ENCODE results near the gene ACAA2.

Gene ACAA2

DNA sequence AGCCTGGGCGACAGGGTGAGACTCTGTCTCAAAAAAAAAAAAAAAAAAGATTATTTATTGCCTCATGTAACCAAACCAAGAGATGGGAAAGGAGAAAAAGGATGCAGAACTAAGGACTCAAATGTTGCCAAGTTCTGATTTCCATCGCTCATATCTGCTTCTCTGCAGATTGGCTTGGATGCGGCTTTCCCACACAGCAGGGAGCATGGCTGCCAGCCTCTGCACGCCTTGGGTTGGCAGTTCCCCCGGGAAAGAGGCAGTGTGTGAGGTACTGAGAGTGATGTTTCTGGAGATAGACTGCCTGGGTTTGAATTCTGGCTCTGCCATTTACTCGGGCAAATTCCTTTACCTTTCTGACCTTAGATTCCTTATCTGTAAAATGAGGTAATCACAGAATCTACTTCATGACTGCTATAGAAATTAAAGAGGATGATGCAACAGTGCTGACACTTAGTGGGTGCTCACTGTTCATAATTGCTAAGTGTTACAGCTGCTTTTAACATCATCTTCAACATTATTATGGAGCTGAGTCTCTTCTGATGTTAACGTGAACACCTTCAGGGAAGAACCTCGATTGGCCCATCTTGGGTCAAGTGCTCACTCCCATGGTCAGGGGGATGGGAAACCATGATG, 68.8 kb downstream of the ACAA2 start:
- H3K9me3 ChIP-seq (ENCODE audit: control insufficient read depth in 1 of 2, low read length in 2 of 2) = no peaks in the 10 kb centered on the region
- no peaks in the 10 kb centered on the region for H3K4me1 ChIP-seq (ENCODE audit: control insufficient read depth in 1 of 2, insufficient read depth in 2 of 2, low read length in 2 of 2)
- H3K27me3 ChIP-seq (ENCODE audit: control insufficient read depth in 1 of 2, insufficient read depth in 2 of 2, low read length in 2 of 2) = no peaks in the 10 kb centered on the region
- H3K9ac ChIP-seq (ENCODE audit: low read depth in 1 of 2, low read length in 2 of 2) = no peak overlapping the region
- H3K4me3 ChIP-seq (ENCODE audit: low read depth in 1 of 2, low read length in 2 of 2) = no peak overlapping the region
- H3K36me3 ChIP-seq (ENCODE audit: control insufficient read depth in 1 of 2, insufficient read depth in 2 of 2, low read length in 2 of 2) = no peaks in the 10 kb centered on the region
- no peak overlapping the region for H3K27ac ChIP-seq (ENCODE audit: low read depth, low read length)

DNA sequence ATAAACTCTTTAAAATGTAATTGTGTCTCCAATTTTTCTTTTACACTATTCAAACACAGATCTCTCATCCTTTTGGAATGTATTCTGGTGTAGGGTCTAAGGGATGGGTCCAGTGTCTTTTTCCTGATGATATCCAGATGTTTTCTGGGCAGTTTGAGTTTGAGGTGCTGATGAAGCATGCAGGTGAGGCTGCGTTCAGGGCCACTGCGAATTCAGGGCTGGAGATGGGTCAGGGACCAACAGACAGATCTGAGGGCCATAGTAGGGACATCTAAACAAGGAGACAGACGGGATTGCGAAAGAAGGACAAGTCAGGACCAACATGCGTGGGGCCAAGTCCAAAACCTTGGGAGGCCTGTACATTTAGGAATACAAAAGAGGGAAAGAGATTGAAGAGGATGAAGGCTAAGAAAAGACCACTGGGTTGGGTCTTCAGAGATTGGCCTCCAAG, 70.2 kb downstream of the ACAA2 start:
- H3K4me3 ChIP-seq (ENCODE audit: low read depth in 1 of 2, low read length in 2 of 2) = no peak overlapping the region
- H3K9me3 ChIP-seq (ENCODE audit: control insufficient read depth in 1 of 2, low read length in 2 of 2) = no peaks in the 10 kb centered on the region
- H3K36me3 ChIP-seq (ENCODE audit: control insufficient read depth in 1 of 2, insufficient read depth in 2 of 2, low read length in 2 of 2) = no peaks in the 10 kb centered on the region
- no peak overlapping the region for H3K27ac ChIP-seq (ENCODE audit: low read depth, low read length)
- H3K27me3 ChIP-seq (ENCODE audit: control insufficient read depth in 1 of 2, insufficient read depth in 2 of 2, low read length in 2 of 2) = peaks cover 0 to 3% of the 10 kb centered on the region in 2 donors
- no peak overlapping the region for H3K9ac ChIP-seq (ENCODE audit: low read depth in 1 of 2, low read length in 2 of 2)
- H3K4me1 ChIP-seq (ENCODE audit: control insufficient read depth in 1 of 2, insufficient read depth in 2 of 2, low read length in 2 of 2) = no peaks in the 10 kb centered on the region

DNA sequence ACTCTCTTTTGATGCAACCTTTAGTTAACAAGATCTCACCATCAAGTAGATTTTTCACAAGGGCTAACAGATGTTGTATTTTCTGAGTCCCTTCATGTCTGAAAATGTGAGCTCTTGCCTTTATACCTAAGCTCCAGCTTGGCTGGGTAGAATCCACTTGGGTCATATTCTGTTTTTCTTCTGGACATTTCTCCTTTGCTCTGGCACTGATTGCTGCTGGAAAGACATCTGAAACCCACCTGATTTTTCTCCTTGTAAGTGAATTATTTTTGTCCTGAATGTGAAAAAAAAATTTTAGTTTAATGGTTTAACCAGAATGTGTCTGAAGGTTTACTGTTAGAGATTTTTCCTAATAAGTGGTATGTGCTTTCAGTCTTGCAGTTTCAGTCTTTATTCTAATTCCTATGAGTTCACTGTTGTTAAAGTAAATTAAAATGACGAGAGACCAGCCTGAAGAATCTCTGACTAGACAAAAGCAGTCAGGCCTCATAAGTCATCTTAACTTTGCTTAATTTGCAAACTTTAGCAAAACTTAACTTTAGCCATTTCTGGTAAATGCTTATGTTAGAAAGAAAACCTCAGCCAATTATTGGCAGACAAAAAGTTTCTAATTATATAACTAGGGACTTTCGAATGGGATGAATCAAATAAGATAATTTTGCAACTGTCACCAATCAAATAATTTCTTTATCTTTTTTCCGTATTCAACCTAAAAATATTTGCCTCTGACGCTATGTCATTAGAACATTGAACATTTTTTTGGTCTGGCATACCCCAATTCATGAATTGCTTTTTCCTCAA, 70.8 kb downstream of the ACAA2 start:
- no peak overlapping the region for H3K9ac ChIP-seq (ENCODE audit: low read depth in 1 of 2, low read length in 2 of 2)
- H3K27me3 ChIP-seq (ENCODE audit: control insufficient read depth in 1 of 2, insufficient read depth in 2 of 2, low read length in 2 of 2) = peaks cover 0 to 3% of the 10 kb centered on the region in 2 donors
- H3K27ac ChIP-seq (ENCODE audit: low read depth, low read length) = no peak overlapping the region
- no peaks in the 10 kb centered on the region for H3K4me1 ChIP-seq (ENCODE audit: control insufficient read depth in 1 of 2, insufficient read depth in 2 of 2, low read length in 2 of 2)
- H3K4me3 ChIP-seq (ENCODE audit: low read depth in 1 of 2, low read length in 2 of 2) = no peak overlapping the region
- H3K9me3 ChIP-seq (ENCODE audit: control insufficient read depth in 1 of 2, low read length in 2 of 2) = no peaks in the 10 kb centered on the region
- no peaks in the 10 kb centered on the region for H3K36me3 ChIP-seq (ENCODE audit: control insufficient read depth in 1 of 2, insufficient read depth in 2 of 2, low read length in 2 of 2)

DNA sequence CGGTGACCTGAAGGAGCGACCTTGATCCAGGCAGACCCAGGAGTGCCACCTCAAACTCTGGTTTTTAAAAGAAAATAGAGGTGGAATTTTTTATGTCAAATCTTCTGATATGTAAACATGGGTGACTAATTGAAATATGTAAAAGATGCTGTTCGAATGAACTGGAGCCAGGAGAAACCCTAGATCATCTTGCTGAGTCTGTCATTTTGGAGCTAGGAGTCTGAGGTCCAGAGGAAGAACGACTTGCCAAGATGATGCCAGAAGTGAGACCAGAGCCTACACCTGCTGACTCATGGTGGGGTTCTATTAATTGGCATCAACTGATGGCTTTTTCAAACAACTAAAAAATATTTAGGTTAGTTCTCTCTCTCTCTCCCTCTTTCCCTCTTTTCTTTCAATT, 74.1 kb downstream of the ACAA2 start:
- no peak overlapping the region for H3K27ac ChIP-seq (ENCODE audit: low read depth, low read length)

DNA sequence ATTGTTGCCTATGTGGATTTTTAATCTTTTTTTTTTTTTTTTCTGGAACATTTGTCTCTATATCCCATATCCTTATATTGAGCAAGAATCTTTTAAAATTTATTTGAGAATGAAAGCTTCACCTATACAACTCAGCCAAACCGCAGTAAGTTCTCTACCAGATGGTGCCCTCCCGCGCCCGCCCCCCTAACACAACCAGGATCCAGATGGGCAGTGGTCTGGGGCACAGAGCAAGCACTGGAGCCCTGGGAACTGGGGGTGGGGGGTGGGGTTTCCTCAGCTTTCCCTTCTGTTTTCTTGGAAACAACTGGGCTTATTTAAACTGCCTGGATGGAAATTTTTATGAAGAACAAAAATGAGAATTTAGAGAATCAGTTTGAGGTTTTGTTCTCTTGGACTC, 74.6 kb downstream of the ACAA2 start:
- H3K4me1 ChIP-seq (ENCODE audit: control insufficient read depth in 1 of 2, insufficient read depth in 2 of 2, low read length in 2 of 2) = no peaks in the 10 kb centered on the region
- no peaks in the 10 kb centered on the region for H3K36me3 ChIP-seq (ENCODE audit: control insufficient read depth in 1 of 2, insufficient read depth in 2 of 2, low read length in 2 of 2)
- no peak overlapping the region for H3K9ac ChIP-seq (ENCODE audit: low read depth in 1 of 2, low read length in 2 of 2)
- no peaks in the 10 kb centered on the region for H3K9me3 ChIP-seq (ENCODE audit: control insufficient read depth in 1 of 2, low read length in 2 of 2)
- peaks cover 0 to 3% of the 10 kb centered on the region in 2 donors for H3K27me3 ChIP-seq (ENCODE audit: control insufficient read depth in 1 of 2, insufficient read depth in 2 of 2, low read length in 2 of 2)
- no peak overlapping the region for H3K4me3 ChIP-seq (ENCODE audit: low read depth in 1 of 2, low read length in 2 of 2)
- no peak overlapping the region for H3K27ac ChIP-seq (ENCODE audit: low read depth, low read length)

More for the DNA sequence above, 74.1 kb downstream of the ACAA2 start:
- H3K36me3 ChIP-seq (ENCODE audit: control insufficient read depth in 1 of 2, insufficient read depth in 2 of 2, low read length in 2 of 2) = no peaks in the 10 kb centered on the region
- no peak overlapping the region for H3K4me3 ChIP-seq (ENCODE audit: low read depth in 1 of 2, low read length in 2 of 2)
- H3K4me1 ChIP-seq (ENCODE audit: control insufficient read depth in 1 of 2, insufficient read depth in 2 of 2, low read length in 2 of 2) = no peaks in the 10 kb centered on the region
- H3K9me3 ChIP-seq (ENCODE audit: control insufficient read depth in 1 of 2, low read length in 2 of 2) = no peaks in the 10 kb centered on the region
- H3K27me3 ChIP-seq (ENCODE audit: control insufficient read depth in 1 of 2, insufficient read depth in 2 of 2, low read length in 2 of 2) = peaks cover 0 to 3% of the 10 kb centered on the region in 2 donors
- no peak overlapping the region for H3K9ac ChIP-seq (ENCODE audit: low read depth in 1 of 2, low read length in 2 of 2)

DNA sequence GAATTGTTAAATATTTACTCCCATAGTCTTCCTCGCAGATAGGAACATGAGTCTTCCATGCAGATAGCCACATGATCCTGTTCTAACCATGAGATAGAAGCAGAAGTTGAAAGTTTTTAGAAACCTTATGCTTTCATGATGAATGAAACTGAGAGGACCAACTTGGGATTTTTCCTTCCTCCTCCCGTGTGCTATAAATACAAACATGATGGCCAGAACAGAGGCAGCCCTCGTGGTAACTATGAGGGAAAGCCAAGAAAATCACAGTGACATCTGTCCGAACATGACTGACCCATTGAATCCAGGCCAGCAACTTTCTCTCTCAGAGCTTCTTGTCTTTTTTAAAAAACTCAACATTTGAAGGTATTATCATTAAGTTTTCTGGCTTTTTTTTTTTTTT, 78.5 kb downstream of the ACAA2 start:
- Histone ChIP-seq H3K27me3 (ENCODE audit: control insufficient read depth in 1 of 2, insufficient read depth in 2 of 2, low read length in 2 of 2) (peaks cover 0 to 3% of the 10 kb centered on the region in 2 donors), H3K4me3 (ENCODE audit: low read depth in 1 of 2, low read length in 2 of 2) (no peak overlapping the region), H3K27ac (ENCODE audit: low read depth, low read length) (no peak overlapping the region), H3K4me1 (ENCODE audit: control insufficient read depth in 1 of 2, insufficient read depth in 2 of 2, low read length in 2 of 2) (peaks cover 24 to 25% of the 10 kb centered on the region in 2 donors), H3K36me3 (ENCODE audit: control insufficient read depth in 1 of 2, insufficient read depth in 2 of 2, low read length in 2 of 2) (no peaks in the 10 kb centered on the region), H3K9ac (ENCODE audit: low read depth in 1 of 2, low read length in 2 of 2) (no peak overlapping the region), H3K9me3 (ENCODE audit: control insufficient read depth in 1 of 2, low read length in 2 of 2) (no peaks in the 10 kb centered on the region)

DNA sequence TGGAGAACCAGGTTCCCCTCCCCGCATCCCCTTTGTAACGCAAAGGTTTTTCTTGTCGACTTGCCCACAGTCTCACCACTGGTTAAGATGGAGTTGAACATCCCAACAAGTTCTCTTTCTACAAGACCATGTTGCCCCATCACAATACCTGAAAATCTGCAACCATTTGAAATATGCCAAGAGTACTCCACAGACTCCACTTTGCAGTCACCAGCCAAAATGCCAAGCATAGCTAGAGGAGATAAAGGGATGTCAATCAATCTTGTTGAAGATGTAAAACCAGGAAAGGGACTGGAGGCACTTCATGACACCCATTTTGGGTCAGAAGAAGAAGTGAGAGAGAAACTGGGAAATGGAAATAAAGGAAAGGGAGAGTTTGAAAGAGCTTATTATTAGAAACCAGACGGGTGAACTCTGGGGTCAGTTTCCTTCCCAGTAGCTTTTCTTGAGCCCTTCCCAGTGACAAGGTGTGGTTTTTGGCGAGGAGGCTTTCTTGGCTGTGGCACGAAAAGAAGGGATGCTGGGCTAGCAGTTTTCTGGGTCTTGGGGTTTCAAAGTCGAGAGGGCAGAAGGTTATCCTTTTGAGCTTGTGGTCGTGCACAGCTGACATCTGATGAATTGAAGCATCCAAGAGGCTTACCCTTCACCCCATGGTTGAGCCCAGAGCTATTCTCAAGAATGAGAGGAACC, 79.3 kb downstream of the ACAA2 start:
- Histone ChIP-seq H3K9ac (ENCODE audit: low read depth in 1 of 2, low read length in 2 of 2) (no peak overlapping the region), H3K4me1 (ENCODE audit: control insufficient read depth in 1 of 2, insufficient read depth in 2 of 2, low read length in 2 of 2) (peaks cover 28 to 29% of the 10 kb centered on the region in 2 donors), H3K36me3 (ENCODE audit: control insufficient read depth in 1 of 2, insufficient read depth in 2 of 2, low read length in 2 of 2) (no peaks in the 10 kb centered on the region), H3K4me3 (ENCODE audit: low read depth in 1 of 2, low read length in 2 of 2) (no peak overlapping the region), H3K27ac (ENCODE audit: low read depth, low read length) (no peak overlapping the region), H3K27me3 (ENCODE audit: control insufficient read depth in 1 of 2, insufficient read depth in 2 of 2, low read length in 2 of 2) (no peaks in the 10 kb centered on the region), H3K9me3 (ENCODE audit: control insufficient read depth in 1 of 2, low read length in 2 of 2) (no peaks in the 10 kb centered on the region)

DNA sequence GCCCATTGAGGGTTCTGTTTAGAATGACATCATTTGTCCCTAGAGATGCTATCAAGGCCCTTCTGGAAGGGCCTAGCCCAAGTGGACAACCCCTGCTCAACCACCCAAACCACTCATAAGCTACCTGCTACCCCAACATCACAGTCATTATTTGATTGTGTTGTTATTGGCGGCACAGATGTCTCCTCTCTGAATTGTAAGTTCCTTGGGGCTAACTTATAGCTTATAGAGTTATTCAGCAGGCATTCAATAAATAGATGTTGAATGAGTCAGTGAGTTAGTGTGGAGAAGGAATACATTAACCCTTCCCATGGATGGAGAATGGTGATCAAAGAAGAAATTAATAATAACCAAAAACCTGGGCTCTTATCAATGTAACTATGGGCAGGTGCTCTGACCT, 80.0 kb downstream of the ACAA2 start:
- Histone ChIP-seq H3K27ac (ENCODE audit: low read depth, low read length) (no peak overlapping the region), H3K9ac (ENCODE audit: low read depth in 1 of 2, low read length in 2 of 2) (no peak overlapping the region), H3K9me3 (ENCODE audit: control insufficient read depth in 1 of 2, low read length in 2 of 2) (no peaks in the 10 kb centered on the region), H3K27me3 (ENCODE audit: control insufficient read depth in 1 of 2, insufficient read depth in 2 of 2, low read length in 2 of 2) (no peaks in the 10 kb centered on the region), H3K4me3 (ENCODE audit: low read depth in 1 of 2, low read length in 2 of 2) (no peak overlapping the region), H3K36me3 (ENCODE audit: control insufficient read depth in 1 of 2, insufficient read depth in 2 of 2, low read length in 2 of 2) (no peaks in the 10 kb centered on the region), H3K4me1 (ENCODE audit: control insufficient read depth in 1 of 2, insufficient read depth in 2 of 2, low read length in 2 of 2) (peaks cover 28 to 29% of the 10 kb centered on the region in 2 donors)
